ENCODE results near the gene CUX1.

The CUX1 gene

DNA sequence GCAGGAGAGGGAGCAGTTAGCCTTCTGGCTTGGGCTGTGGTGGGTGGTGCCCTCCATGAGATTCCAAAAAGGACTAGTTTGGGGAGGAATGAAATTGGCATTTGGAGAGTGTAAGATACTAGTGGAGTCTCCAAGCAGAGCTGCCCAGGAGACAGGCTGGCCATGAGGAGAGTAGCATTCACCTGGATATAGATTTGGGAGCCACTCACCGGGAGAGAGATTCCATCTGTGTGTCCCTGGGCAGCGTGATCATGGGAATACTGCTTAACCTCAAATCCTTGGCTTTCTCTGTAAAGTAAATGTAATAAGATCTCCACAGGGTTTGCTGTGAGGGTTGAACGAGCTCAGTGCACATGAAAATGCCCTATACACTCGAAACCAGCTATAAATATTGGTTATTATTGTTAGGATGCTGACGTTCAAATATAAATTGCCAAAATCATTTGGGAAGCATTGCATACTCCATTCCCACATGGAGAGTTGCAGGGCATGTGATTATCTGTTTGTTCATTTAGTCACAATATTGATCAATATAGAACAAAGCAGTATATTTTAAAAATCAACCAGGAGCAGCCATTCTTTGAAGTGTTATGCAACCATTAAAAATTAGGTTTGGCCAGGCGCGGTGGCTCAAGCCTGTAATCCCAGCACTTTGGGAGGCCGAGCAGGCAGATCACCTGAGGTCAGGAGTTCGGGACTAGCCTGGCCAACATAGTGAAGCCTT is 143.7 kb downstream of the CUX1 start:
- H3K4me3 ChIP-seq (ENCODE audit: low read length), result no peak overlapping the region
- TF ChIP-seq, protein P1, sequence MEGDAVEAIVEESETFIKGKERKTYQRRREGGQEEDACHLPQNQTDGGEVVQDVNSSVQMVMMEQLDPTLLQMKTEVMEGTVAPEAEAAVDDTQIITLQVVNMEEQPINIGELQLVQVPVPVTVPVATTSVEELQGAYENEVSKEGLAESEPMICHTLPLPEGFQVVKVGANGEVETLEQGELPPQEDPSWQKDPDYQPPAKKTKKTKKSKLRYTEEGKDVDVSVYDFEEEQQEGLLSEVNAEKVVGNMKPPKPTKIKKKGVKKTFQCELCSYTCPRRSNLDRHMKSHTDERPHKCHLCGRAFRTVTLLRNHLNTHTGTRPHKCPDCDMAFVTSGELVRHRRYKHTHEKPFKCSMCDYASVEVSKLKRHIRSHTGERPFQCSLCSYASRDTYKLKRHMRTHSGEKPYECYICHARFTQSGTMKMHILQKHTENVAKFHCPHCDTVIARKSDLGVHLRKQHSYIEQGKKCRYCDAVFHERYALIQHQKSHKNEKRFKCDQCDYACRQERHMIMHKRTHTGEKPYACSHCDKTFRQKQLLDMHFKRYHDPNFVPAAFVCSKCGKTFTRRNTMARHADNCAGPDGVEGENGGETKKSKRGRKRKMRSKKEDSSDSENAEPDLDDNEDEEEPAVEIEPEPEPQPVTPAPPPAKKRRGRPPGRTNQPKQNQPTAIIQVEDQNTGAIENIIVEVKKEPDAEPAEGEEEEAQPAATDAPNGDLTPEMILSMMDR (conservative IDR thresholded peaks at IDR 0.05; ENCODE audit: low read length), result no peak
- DNase-seq (ENCODE audit: low read depth), result no peak

DNA sequence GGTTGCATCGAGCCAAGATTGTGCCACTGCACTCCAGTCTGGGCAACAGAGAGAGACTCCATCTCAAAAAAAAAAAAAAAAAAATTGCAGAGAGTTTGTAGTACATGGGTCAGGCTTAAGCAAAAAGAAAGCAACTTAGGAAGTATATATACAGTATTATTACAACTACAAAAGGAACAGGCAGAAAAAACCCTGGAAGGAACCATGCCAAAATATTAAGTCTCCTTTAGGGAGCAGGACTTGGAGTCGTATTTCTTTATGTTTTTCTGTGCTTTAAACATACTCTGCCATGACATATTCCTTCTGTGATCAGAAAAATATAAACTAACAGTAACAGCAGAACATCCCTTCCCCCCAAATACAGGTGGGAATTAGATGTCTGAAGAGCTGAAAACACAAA is 144.4 kb downstream of the CUX1 start:
- no peak for DNase-seq (ENCODE audit: low read depth)
- TF ChIP-seq, protein P1 (conservative IDR thresholded peaks at IDR 0.05; ENCODE audit: low read length), result no peak
- H3K4me3 ChIP-seq (ENCODE audit: low read length), result no peak overlapping the region

DNA sequence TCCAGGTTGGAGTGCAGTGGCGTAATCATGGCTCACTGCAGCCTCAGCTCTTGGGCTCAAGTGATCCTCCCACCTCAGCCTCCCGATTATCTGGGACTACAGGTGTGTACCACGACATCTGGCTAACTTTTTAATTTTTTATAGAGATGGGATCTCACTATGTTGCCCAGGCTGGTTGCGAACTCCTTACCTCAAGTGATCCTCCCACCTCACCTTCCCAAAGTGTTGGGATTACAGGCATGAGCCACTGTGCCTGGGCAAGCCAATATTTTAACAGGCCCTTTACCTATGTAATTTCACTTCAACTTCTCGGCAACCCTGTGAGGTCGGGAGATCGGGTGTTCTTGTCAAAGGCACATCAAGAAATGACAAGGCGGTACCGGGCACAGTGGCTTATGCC is 146.3 kb downstream of the CUX1 start:
- TF ChIP-seq, protein P1 (conservative IDR thresholded peaks at IDR 0.05; ENCODE audit: low read length), result no peak
- DNase-seq (ENCODE audit: low read depth), result no peak
- H3K4me3 ChIP-seq (ENCODE audit: low read length), result no peak overlapping the region

- H3K4me3 ChIP-seq (ENCODE audit: low read length), result no peak overlapping the region
- TF ChIP-seq, protein P1 (conservative IDR thresholded peaks at IDR 0.05; ENCODE audit: low read length), result no peak
- no peak for DNase-seq (ENCODE audit: low read depth)
Observed at GRCh38 chr7:101964680-101965452, 147.4 kb downstream of the CUX1 start.

- no peak overlapping the region for H3K4me3 ChIP-seq (ENCODE audit: low read length)
- no peak for DNase-seq (ENCODE audit: low read depth)
- TF ChIP-seq, protein P1 (conservative IDR thresholded peaks at IDR 0.05; ENCODE audit: low read length), result no peak
Observed at GRCh38 chr7:101968720-101969466, 151.5 kb downstream of the CUX1 start.

DNA sequence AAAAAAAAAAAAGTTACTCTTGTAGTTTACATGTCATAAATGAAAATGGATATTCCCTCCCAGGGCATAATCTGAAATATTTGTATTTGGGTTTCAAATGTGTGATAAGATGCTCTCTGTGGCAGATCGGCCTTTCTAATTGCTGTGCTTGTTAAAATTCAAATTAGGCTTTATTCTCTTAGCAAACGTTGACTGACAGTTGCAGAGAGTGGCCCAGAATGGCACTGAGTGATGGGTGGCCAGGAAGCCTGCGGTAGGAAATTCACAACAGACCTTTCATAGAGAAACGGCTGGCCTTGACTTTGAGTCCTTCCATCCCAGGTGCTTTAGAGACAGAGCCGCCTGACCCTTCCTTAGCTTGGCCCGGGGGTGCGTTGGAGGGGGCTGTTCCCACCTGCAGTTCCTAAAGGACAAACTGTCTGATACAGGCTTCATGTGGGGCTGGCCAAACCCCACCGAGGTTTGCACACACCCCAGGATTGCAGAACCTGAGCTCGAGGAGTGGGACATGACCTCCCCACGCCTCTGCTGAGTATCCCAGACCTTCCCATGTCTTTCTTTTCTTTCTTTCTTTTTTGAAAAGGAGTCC is 152.7 kb downstream of the CUX1 start:
- no peak for DNase-seq (ENCODE audit: low read depth)
- H3K4me3 ChIP-seq (ENCODE audit: low read length), result no peak overlapping the region
- TF ChIP-seq, protein P1 (conservative IDR thresholded peaks at IDR 0.05; ENCODE audit: low read length), result no peak

Data from AG10803 (cell line).